GM10248 (cell line): Measurements from ENCODE around the gene PBX1.

Experiments used
- CTCF ChIA-PET: fragments of 300-600 bp; sonication (Branson Sonifier 250); formaldehyde crosslinking; extraction: SDS; loops from one replicate; lab custom pipeline; 2021; ENCODE audit warnings: antibody characterized with exemption; lab: Yijun Ruan, JAX
- POLR2A ChIA-PET: fragments of 350-650 bp; sonication (Branson Sonifier 250); formaldehyde crosslinking; extraction: SDS; loops from one replicate; lab custom pipeline; 2020; ENCODE audit warnings: antibody characterized with exemption; lab: Yijun Ruan, JAX
- DNase-seq: peaks from one replicate; pipeline ENCODE4 v3.0.0; 2012; ENCODE audit errors: extremely low spot score
- TF ChIP-seq, protein P1 (sequence below): IDR thresholded peaks from 2 replicates; pipeline ENCODE4 v1.5.1; 2012; ENCODE audit warnings: mild to moderate bottlenecking, low read depth; ENCODE audit errors: extremely low read depth, missing control alignments, control extremely low read depth

The PBX1 gene

DNA sequence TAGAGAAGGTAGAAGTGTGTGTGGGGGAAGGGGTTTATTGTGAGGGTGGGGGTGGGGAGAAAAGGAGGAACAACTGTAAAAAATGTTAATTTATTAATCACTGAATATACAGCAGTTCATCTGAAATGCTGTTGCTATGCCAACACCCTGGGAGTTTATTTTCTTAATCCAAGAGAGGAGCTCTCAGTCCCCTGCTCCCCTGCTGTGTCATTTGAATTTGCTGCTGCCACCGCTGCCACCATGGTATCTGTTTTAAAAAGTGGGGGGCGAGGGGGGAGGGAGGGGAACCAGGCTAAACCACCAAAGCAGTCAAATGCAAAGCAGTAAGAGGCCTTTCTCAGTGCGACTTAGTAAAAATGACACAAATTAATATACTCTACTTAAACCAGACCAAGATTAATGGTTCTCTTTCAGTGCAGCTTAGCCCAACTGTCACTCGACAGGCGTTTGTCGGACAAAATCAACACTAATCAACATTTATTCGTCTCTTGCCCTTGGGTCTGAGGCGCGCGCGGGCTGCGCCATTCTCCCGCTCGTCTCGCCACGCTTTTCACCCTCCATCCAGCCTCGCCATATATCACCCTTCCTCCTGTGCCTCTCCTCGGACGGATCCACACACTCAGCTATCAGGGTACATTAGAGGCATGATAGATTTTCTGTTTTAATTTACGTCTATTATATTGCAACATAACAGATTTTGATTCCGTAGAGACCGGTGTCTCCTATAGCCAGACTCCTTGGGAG is 76.2 kb downstream of the PBX1 start:
- POLR2A ChIA-PET, result no interaction called here
- DNase-seq, result no peak
- TF ChIP-seq, protein P1, sequence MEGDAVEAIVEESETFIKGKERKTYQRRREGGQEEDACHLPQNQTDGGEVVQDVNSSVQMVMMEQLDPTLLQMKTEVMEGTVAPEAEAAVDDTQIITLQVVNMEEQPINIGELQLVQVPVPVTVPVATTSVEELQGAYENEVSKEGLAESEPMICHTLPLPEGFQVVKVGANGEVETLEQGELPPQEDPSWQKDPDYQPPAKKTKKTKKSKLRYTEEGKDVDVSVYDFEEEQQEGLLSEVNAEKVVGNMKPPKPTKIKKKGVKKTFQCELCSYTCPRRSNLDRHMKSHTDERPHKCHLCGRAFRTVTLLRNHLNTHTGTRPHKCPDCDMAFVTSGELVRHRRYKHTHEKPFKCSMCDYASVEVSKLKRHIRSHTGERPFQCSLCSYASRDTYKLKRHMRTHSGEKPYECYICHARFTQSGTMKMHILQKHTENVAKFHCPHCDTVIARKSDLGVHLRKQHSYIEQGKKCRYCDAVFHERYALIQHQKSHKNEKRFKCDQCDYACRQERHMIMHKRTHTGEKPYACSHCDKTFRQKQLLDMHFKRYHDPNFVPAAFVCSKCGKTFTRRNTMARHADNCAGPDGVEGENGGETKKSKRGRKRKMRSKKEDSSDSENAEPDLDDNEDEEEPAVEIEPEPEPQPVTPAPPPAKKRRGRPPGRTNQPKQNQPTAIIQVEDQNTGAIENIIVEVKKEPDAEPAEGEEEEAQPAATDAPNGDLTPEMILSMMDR, result no peak
- CTCF ChIA-PET, result no interaction called here

DNA sequence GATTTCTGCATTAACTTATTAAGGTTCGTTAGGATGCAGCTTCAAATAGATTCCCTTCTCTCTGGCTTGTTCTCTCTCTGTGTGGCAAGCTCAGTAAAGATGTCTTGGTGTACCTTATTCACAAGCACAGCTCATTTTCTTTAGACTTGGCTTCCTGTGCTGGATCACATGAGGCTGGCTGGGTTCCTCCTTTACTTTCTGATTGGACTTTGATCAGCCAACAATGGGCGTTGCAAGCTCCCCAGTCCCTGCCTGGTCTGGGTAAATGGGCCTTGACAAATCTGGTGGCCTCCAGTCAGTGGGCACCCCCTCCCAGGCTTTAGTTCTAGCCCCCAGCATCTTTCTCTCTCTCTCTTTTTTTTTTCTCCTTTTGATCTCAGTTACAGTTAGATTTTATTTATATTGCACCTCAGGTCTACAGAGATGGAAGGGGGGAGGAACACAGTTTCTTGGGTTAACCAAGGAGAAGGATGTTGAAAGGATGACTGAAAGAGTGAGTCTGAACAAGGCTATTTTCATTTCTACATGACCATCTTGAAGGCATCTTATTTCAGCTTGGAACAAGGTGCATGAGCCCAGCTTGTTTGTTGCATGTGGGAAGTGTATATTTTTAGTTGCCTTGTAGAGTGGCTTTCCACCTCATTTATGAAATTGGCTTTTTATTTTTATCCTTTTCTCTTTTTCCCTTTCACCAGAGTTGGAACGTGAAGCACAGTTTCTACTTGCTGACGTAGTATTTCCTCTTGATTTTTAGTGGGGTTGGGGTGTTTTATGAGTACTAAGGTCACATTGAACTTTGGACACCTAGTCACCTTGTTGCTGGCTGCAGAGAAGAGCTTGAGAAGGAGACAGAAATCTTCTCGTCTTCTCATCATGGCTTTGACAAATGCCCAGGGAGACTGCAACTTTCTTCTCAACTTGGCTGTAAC is 77.1 kb downstream of the PBX1 start:
- POLR2A ChIA-PET, result no interaction called here
- DNase-seq, result no peak
- TF ChIP-seq, protein P1, result no peak
- CTCF ChIA-PET, result no interaction called here

DNA sequence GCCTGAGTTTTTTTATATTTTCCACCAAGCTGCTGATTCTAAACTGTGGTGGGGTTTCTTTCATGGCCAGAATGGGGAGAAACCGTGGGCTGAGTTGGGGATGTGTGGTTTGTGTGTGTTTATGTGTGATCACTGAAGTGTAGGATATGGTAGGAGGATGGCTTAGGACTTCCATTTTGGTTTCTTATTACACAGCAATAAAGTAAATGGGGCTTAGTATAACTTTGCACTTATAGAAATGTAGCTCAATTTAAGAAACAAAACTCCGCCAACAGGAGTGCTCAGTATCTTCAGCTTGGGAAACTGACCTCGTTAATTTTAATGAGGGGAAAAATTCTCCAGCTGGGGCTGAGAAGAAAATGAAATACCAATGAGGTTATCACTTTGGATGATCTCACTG is 77.8 kb downstream of the PBX1 start:
- ChIA-PET CTCF (no interaction called here), POLR2A (no interaction called here)
- TF ChIP-seq, protein P1, result no peak
- no peak for DNase-seq

DNA sequence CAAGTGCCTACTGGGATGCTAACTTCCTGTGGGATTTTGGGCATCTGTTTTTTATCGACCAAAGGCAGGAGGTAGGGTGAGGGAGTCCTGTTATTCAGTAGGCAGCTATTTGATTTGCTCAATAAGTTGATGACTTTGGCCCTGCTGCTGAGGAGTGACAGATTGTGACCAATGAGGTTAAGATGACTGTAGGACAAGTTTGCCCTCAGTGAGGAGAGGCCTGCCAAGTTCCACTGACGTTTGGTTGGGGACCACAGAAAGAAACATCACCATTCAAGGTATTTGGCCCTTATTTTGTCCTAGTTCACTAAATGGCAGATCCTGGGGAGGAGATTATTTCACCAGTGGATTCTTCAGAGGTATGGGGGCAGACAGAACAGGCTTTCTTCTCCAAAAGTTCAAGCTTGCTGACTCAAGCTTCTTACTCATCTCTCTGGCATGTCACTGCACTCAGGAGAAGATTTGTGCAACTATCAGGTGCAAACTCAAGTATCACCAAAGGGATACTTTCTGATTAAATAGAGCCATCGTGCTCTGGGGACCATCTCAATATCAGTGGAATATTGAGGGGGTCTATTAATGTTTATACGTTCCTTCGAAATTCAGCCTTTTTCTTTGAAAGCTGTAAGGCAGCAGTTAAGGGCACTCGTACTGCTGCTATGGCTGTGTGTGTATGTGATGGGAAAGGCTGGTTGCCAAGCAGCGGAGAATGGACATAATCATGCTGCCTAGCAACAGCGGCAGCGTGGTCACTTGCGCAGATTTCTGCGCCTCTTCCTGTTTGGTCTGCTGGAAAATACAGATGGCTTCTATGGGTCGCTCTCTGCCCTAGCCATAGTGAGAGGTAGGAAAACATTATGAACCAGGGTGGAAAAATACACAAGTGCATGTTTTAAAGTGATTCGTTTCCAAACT is 78.7 kb downstream of the PBX1 start:
- CTCF ChIA-PET, result no interaction called here
- no peak for DNase-seq
- POLR2A ChIA-PET, result no interaction called here
- TF ChIP-seq, protein P1, result no peak

DNA sequence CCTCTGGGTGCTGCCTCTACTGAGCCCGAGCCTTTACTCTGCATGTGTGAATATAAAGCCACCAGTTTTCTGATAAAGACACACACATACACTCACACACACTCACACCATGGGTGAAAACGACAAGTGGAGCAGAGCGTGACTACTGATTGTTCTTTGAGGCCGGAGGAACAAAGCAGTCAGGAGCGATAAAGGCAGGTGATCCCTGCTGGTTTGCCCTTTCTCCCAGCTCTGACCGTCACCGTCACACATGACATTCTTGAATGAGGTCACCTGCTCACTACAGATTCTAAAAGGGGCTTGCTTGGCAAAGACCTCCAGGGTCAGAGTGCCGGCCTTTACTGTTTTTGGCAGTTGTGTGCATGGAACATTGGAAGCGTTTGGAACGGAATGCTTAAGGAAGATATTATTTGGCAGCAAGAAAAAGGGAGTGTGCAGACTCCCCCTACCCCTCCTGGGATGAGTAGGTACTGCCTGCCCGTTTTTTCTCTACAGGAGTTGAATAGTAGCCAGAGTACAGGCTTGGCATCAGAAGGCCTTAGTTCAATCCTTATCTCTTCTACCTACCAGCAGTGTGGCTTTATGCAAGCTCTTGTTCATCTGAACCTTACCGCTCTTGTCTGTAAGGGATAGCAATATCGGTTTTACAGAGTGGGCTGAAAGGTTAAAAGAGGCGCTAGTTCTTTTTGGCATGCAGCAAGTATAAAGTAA is 79.7 kb downstream of the PBX1 start:
- DNase-seq, result no peak
- POLR2A ChIA-PET, result no interaction called here
- CTCF ChIA-PET, result no interaction called here
- TF ChIP-seq, protein P1, result no peak
